CD4-positive, alpha-beta T cell (primary cell): ENCODE data around the gene VSNL1. TPM values are rescaled to one million over a fixed set of nuclear protein-coding genes. Genes with fewer than 3 reads are reported as not detected.

Experiments
- ATAC-seq: fragments of 200-7000 bp; cut with Tn5 transposase; one replicate; pipeline ENCODE4 v1.10.0; 2022; ENCODE audit warnings: mild to moderate bottlenecking; ENCODE audit not compliant: poor library complexity
- CTCF ChIA-PET: fragments of 350-600 bp; sonication (Branson Sonifier 250); formaldehyde crosslinking; loops from one replicate; lab custom pipeline; 2021; ENCODE audit warnings: antibody characterized with exemption, inconsistent platforms; lab: Charles Lee
- POLR2A ChIA-PET: fragments of 350-600 bp; sonication (Branson Sonifier 250); formaldehyde crosslinking; loops from one replicate; lab custom pipeline; 2021; ENCODE audit warnings: antibody characterized with exemption, inconsistent platforms; lab: Charles Lee
- DNase-seq, 14 experiments: peaks; one replicate each; pipeline ENCODE4 v3.0.0-alpha.2; 2013 to 2020; ENCODE audit warnings: mixed read lengths in 2 of 14
- H3K27ac ChIP-seq, 2 donors: one replicate each; pipeline versions ENCODE4 v1.5.1 to v1.7.0; 2013; ENCODE audit warnings: low read length in 2 of 2, low read depth in 1 of 2, mild to moderate bottlenecking in 1 of 2
- H3K27me3 ChIP-seq, 2 experiments: 1 replicate in 1 of 2; 2 replicates in 1 of 2; pipeline versions ENCODE4 v1.6.1 to v1.7.0; 2013; ENCODE audit warnings: low read length in 2 of 2, control low read depth in 1 of 2, mild to moderate bottlenecking in 1 of 2, moderate library complexity in 1 of 2; ENCODE audit not compliant: insufficient read depth in 2 of 2, control insufficient read depth in 1 of 2
- H3K36me3 ChIP-seq: one replicate; pipeline ENCODE4 v1.6.1; 2013; ENCODE audit warnings: low read length, control low read depth; ENCODE audit not compliant: insufficient read depth
- H3K4me1 ChIP-seq: one replicate; pipeline ENCODE4 v1.6.1; 2013; ENCODE audit warnings: low read length, control low read depth; ENCODE audit not compliant: insufficient read depth
- H3K4me3 ChIP-seq: one replicate; pipeline ENCODE4 v1.5.1; 2013; ENCODE audit warnings: mild to moderate bottlenecking, low read length, moderate library complexity
- H3K9me3 ChIP-seq, 2 experiments: 1 replicate in 1 of 2; 2 replicates in 1 of 2; pipeline versions ENCODE4 v1.6.1 to v1.7.0; 2013; ENCODE audit warnings: low read length in 2 of 2, mild to moderate bottlenecking in 2 of 2, control low read depth in 1 of 2, moderate library complexity in 1 of 2; ENCODE audit not compliant: control insufficient read depth in 1 of 2, insufficient read depth in 1 of 2
- H3K27ac Mint-ChIP-seq: one replicate; pipeline ENCODE4 v1.8.0; 2020; ENCODE audit warnings: mixed read lengths
- H3K27me3 Mint-ChIP-seq: one replicate; pipeline ENCODE4 v1.8.0; 2021; ENCODE audit warnings: mixed read lengths
- H3K36me3 Mint-ChIP-seq: one replicate; pipeline ENCODE4 v1.8.0; 2021; ENCODE audit warnings: low read depth, mixed read lengths
- H3K4me1 Mint-ChIP-seq: one replicate; pipeline ENCODE4 v1.8.0; 2021; ENCODE audit warnings: low read depth, mixed read lengths
- H3K4me3 Mint-ChIP-seq: one replicate; pipeline ENCODE4 v1.8.0; 2020; ENCODE audit warnings: mild to moderate bottlenecking, mixed read lengths
- H3K9me3 Mint-ChIP-seq: one replicate; pipeline ENCODE4 v1.8.0; 2020; ENCODE audit warnings: mixed read lengths
- CTCF ChIP-seq: fragments of 200-600 bp; IDR thresholded peaks from one replicate; pipeline ENCODE4 v1.8.0; 2022; ENCODE audit warnings: antibody characterized with exemption, mild to moderate bottlenecking
- intact Hi-C, 2 experiments: fragments of 100-400 bp; cut with DNase I in 1 of 2; cut with micrococcal nuclease in 1 of 2; formaldehyde crosslinking; loops; one replicate each; pipeline versions ENCODE4 v1.15.1 to v1.9.0; 2023 to 2025; cut with DNase I, micrococcal nuclease
- total RNA-seq, 174 experiments: library from RNA in 2 of 174; stranded (reverse) in 2 of 174; gene quantifications; one replicate each; pipeline ENCODE4 v1.2.3 and lab custom pipeline; 2021 to 2026

The VSNL1 gene
- total RNA-seq, 2 experiments from 2014 or later, result not detected

DNA sequence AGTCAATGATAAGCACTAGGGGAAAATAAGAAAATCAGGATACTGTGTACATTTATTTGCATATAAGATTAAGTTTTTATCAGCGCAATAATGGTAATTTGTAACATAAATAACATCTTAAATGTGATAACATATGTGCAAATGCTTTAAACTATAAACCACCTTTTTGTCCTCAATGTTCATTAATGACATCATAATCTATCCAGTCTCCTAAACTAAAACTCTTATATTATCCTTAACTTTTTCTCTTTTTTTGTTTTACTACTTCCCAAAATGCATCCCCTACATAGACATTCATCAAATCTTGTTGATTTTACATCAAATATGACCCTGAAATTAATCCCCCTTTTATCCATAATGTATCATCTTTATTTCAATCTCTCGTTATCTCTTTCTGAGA, 18.9 kb upstream of the VSNL1 start:
- H3K27ac ChIP-seq, result no peak overlapping the region
- Mint-ChIP-seq H3K27ac (no peak overlapping the region), H3K4me1 (no peaks in the 10 kb centered on the region), H3K4me3 (no peak overlapping the region), H3K36me3 (no peaks in the 10 kb centered on the region), H3K9me3 (no peaks in the 10 kb centered on the region), H3K27me3 (peaks cover 37% of the 10 kb centered on the region)
- CTCF ChIA-PET, result no interaction called here
- no peak for DNase-seq
- ATAC-seq, result no peak
- H3K9me3 ChIP-seq, result peaks cover 0 to 6% of the 10 kb centered on the region in 2 experiments
- intact Hi-C loops, result no loop called here
- H3K4me3 ChIP-seq, result no peak overlapping the region
- H3K4me1 ChIP-seq, result no peaks in the 10 kb centered on the region
- TF ChIP-seq CTCF, result no peak
- POLR2A ChIA-PET, result no interaction called here
- H3K27me3 ChIP-seq, result peaks cover 7 to 19% of the 10 kb centered on the region in 2 experiments
- no peaks in the 10 kb centered on the region for H3K36me3 ChIP-seq

GRCh38 chr2:17522303-17522702, 18.2 kb upstream of the VSNL1 start:
- Mint-ChIP-seq H3K36me3 (no peaks in the 10 kb centered on the region), H3K9me3 (no peaks in the 10 kb centered on the region), H3K27ac (no peak overlapping the region), H3K27me3 (peaks cover 33% of the 10 kb centered on the region), H3K4me3 (no peak overlapping the region), H3K4me1 (no peaks in the 10 kb centered on the region)
- Histone ChIP-seq H3K27me3 (peaks cover 7 to 19% of the 10 kb centered on the region in 2 experiments), H3K36me3 (no peaks in the 10 kb centered on the region), H3K4me1 (no peaks in the 10 kb centered on the region), H3K4me3 (no peak overlapping the region), H3K9me3 (peaks cover 0 to 6% of the 10 kb centered on the region in 2 experiments), H3K27ac (no peak overlapping the region)
- CTCF ChIA-PET, result no interaction called here
- no peak for ATAC-seq
- POLR2A ChIA-PET, result no interaction called here
- intact Hi-C loops, result no loop called here
- no peak for DNase-seq
- TF ChIP-seq CTCF, result no peak

- no peak overlapping the region for H3K4me3 ChIP-seq
- no peaks in the 10 kb centered on the region for H3K36me3 Mint-ChIP-seq
- no peaks in the 10 kb centered on the region for H3K4me1 Mint-ChIP-seq
- no peaks in the 10 kb centered on the region for H3K36me3 ChIP-seq
- no peaks in the 10 kb centered on the region for H3K9me3 ChIP-seq
- no peaks in the 10 kb centered on the region for H3K4me1 ChIP-seq
- no peak overlapping the region for H3K4me3 Mint-ChIP-seq
- POLR2A ChIA-PET, result no interaction called here
- intact Hi-C loops, result no loop called here
- no peaks in the 10 kb centered on the region for H3K27me3 ChIP-seq
- no peak for TF ChIP-seq CTCF
- no peaks in the 10 kb centered on the region for H3K27me3 Mint-ChIP-seq
- DNase-seq (no peak), ATAC-seq (no peak)
- H3K27ac Mint-ChIP-seq, result no peak overlapping the region
- no peaks in the 10 kb centered on the region for H3K9me3 Mint-ChIP-seq
- H3K27ac ChIP-seq, result no peak overlapping the region
- CTCF ChIA-PET, result no interaction called here
Measured at GRCh38 chr2:17529771-17530170, 10.7 kb upstream of the VSNL1 start.
